CD4-positive, CD25-positive, alpha-beta regulatory T cell (primary cell): ENCODE data around the gene PKDCC. TPM values are rescaled to one million over a fixed set of nuclear protein-coding genes. Genes with fewer than 3 reads are reported as not detected.

ENCODE experiments used
- ATAC-seq, 2 donors: fragments of 150-1000 bp; cut with Tn5 transposase; one replicate each; pipeline ENCODE4 v1.10.0; 2021; ENCODE audit warnings: low read depth in 2 of 2, moderate number of reproducible peaks in 2 of 2, moderate library complexity in 1 of 2
- DNase-seq, 3 donors: peaks; one replicate each; pipeline versions ENCODE4 v3.0.0 to v3.0.0-alpha.2; 2012 to 2022; ENCODE audit warnings: mixed read lengths in 1 of 3
- H3K27ac ChIP-seq: one replicate; pipeline ENCODE4 v1.7.0; 2013; ENCODE audit warnings: mild to moderate bottlenecking, low read length; ENCODE audit not compliant: insufficient read depth, poor library complexity, severe bottlenecking
- H3K27me3 ChIP-seq: one replicate; pipeline ENCODE4 v1.7.0; 2013; ENCODE audit warnings: low read length; ENCODE audit not compliant: control insufficient read depth, insufficient read depth
- H3K36me3 ChIP-seq: one replicate; pipeline ENCODE4 v1.7.0; 2013; ENCODE audit warnings: mild to moderate bottlenecking, low read length, moderate library complexity; ENCODE audit not compliant: control insufficient read depth, insufficient read depth
- H3K4me1 ChIP-seq: 2 replicates; pipeline ENCODE4 v1.7.0; 2013; ENCODE audit warnings: mild to moderate bottlenecking, low read length; ENCODE audit not compliant: insufficient read depth, control insufficient read depth, poor library complexity, severe bottlenecking
- H3K4me3 ChIP-seq: one replicate; pipeline ENCODE4 v1.7.0; 2013; ENCODE audit warnings: low read depth, mild to moderate bottlenecking, low read length, moderate library complexity
- H3K9me3 ChIP-seq, 2 experiments: 1 replicate in 1 of 2; 2 replicates in 1 of 2; pipeline ENCODE4 v1.7.0; 2013; ENCODE audit warnings: low read length in 2 of 2, mild to moderate bottlenecking in 1 of 2, moderate library complexity in 1 of 2; ENCODE audit not compliant: control insufficient read depth in 2 of 2
- H3K27ac Mint-ChIP-seq, 3 donors: one replicate each; pipeline ENCODE4 v1.8.0; 2020 to 2022; ENCODE audit warnings: mild to moderate bottlenecking in 3 of 3, mixed read lengths in 3 of 3, moderate library complexity in 2 of 3
- H3K27me3 Mint-ChIP-seq: one replicate; pipeline ENCODE4 v1.8.0; 2022; ENCODE audit warnings: mild to moderate bottlenecking, mixed read lengths
- H3K36me3 Mint-ChIP-seq: one replicate; pipeline ENCODE4 v1.8.0; 2020; ENCODE audit warnings: mixed read lengths
- H3K4me1 Mint-ChIP-seq, 4 donors: one replicate each; pipeline ENCODE4 v1.8.0; 2020 to 2022; ENCODE audit warnings: mixed read lengths in 4 of 4, mild to moderate bottlenecking in 1 of 4
- H3K4me3 Mint-ChIP-seq, 4 donors: one replicate each; pipeline ENCODE4 v1.8.0; 2020 to 2022; ENCODE audit warnings: mild to moderate bottlenecking in 4 of 4, mixed read lengths in 4 of 4, moderate library complexity in 3 of 4
- H3K9me3 Mint-ChIP-seq, 7 donors: one replicate each; pipeline ENCODE4 v1.8.0; 2020 to 2022; ENCODE audit warnings: mixed read lengths in 7 of 7, mild to moderate bottlenecking in 3 of 7, moderate library complexity in 2 of 7
- polyA plus RNA-seq, 4 donors: library from polyadenylated mRNA; unstranded; fragments of 300-500 nt; fragmentation: Illumina TruSeq; gene quantifications; one replicate each; pipeline ENCODE4 v1.2.3, GENCODE V29; 2021
- total RNA-seq: library from RNA; stranded (reverse); gene quantifications from one replicate; pipeline ENCODE4 v1.2.3, GENCODE V29; 2022

The PKDCC gene
- total and polyA plus RNA-seq, 5 donors from 2014 or later = not detected

DNA sequence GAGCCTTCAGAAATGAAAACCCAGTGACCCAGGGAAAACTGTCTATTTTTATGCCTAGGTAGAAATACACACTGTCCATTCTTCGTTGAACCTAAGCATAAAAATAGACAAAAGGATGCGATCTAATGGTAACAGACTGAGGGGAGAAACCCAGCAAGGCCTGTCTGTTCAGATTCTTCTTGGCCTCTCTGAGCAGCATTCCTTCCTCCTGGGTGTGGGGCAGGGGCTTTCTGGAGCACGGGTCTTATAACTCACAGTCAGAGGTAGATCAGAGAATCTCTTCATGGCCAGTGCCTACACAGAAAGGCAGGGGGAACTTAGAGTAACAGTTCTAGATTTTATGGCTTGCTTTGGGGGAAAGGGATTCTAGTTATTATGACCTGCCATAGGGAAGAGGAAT, 56.0 kb downstream of the PKDCC start:
- Mint-ChIP-seq H3K27ac (no peak overlapping the region), H3K4me1 (peaks cover 29 to 51% (median 31%) of the 10 kb centered on the region in 4 donors), H3K27me3 (peaks cover 13% of the 10 kb centered on the region), H3K4me3 (peak overlapping the region in 2 of 4 donors; percentile 41 to 94), H3K9me3 (peaks cover 0 to 7% (median 2%) of the 10 kb centered on the region in 7 donors), H3K36me3 (peaks cover 4% of the 10 kb centered on the region)
- H3K27ac ChIP-seq = peak overlapping the region; percentile 99
- peak overlapping the region; percentile 62 for H3K4me3 ChIP-seq
- peaks cover 98% of the 10 kb centered on the region for H3K4me1 ChIP-seq
- ATAC-seq (no peak), DNase-seq (no peak)
- H3K9me3 ChIP-seq = no peaks in the 10 kb centered on the region
- no peaks in the 10 kb centered on the region for H3K36me3 ChIP-seq
- H3K27me3 ChIP-seq = no peaks in the 10 kb centered on the region

- Mint-ChIP-seq H3K9me3 (peaks cover 0 to 7% (median 2%) of the 10 kb centered on the region in 7 donors), H3K36me3 (peaks cover 4% of the 10 kb centered on the region)
Observed at GRCh38 chr2:42104621-42105020, 56.8 kb downstream of the PKDCC start.

DNA sequence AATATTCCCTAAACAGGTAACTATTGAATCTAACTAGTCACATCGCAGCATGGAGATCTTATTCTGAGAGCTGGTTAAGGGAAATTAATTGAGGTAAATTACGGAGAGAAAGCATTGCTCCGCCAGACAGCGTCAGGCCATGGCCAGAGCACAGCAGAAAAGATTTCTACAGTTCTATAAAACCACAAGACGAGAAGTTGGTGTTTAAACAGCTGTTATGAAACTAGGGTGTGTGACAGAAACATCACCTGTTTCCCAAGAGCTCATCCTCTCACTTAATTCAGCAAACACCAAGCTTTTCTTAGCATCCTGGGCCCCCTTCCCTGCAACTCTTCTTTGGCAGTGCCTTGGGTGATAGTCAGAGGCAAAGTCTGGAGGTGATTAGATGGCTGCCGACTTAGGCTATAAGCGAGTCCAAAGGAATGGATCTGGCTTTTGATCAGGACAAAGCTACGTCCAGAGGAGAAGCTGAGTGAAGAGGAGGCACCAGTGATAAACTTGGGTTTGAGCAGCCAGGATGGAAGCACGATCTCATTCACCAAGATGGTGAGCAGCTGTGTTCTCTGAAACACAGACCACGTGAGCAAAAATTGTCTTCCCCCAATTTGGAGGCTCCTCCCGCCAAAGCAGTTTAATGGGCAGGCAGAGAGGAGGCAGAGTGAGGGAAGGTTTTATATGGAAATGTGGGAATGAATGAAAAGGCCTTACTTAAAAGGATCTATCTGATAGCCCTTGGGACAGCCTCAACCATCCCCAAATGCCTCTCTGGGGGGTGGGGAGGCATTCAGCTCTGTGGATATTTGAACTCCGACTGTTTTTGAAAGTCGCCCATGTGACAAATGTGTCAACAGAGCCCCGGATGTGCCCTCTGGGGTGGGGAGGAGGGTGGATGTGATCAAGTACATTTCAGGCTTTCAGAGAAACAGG, 57.8 kb downstream of the PKDCC start:
- no peak overlapping the region for H3K27ac Mint-ChIP-seq
- peaks cover 13% of the 10 kb centered on the region for H3K27me3 Mint-ChIP-seq
- Histone ChIP-seq H3K9me3 (no peaks in the 10 kb centered on the region), H3K27me3 (no peaks in the 10 kb centered on the region), H3K36me3 (no peaks in the 10 kb centered on the region), H3K27ac (peak overlapping the region; percentile 99), H3K4me3 (peak overlapping the region; percentile 62), H3K4me1 (peaks cover 98% of the 10 kb centered on the region)
- H3K4me1 Mint-ChIP-seq = peaks cover 12 to 35% (median 18%) of the 10 kb centered on the region in 4 donors
- peak; percentile 74 to 95 (median 91) for DNase-seq
- H3K36me3 Mint-ChIP-seq = no peaks in the 10 kb centered on the region
- H3K9me3 Mint-ChIP-seq = peaks cover 0 to 2% (median 0%) of the 10 kb centered on the region in 7 donors
- no peak overlapping the region for H3K4me3 Mint-ChIP-seq
- ATAC-seq = peak; percentile 52 to 67

More at GRCh38 chr2:42104621-42105020, 56.8 kb downstream of the PKDCC start:
- no peaks in the 10 kb centered on the region for H3K9me3 ChIP-seq
- no peak for ATAC-seq
- Mint-ChIP-seq H3K27me3 (peaks cover 13% of the 10 kb centered on the region), H3K4me3 (peak overlapping the region in 1 of 4 donors; percentile 41), H3K4me1 (peaks cover 21 to 45% (median 26%) of the 10 kb centered on the region in 4 donors), H3K27ac (no peak overlapping the region)
- peak overlapping the region; percentile 99 for H3K27ac ChIP-seq
- no peaks in the 10 kb centered on the region for H3K36me3 ChIP-seq
- peaks cover 98% of the 10 kb centered on the region for H3K4me1 ChIP-seq
- H3K4me3 ChIP-seq = peak overlapping the region; percentile 62
- no peaks in the 10 kb centered on the region for H3K27me3 ChIP-seq
- no peak for DNase-seq

- Mint-ChIP-seq H3K4me3 (no peak overlapping the region), H3K27ac (no peak overlapping the region), H3K9me3 (peaks cover 0 to 2% (median 0%) of the 10 kb centered on the region in 7 donors), H3K4me1 (peaks cover 9 to 34% (median 16%) of the 10 kb centered on the region in 4 donors), H3K27me3 (peaks cover 13% of the 10 kb centered on the region), H3K36me3 (no peaks in the 10 kb centered on the region)
- peaks cover 95% of the 10 kb centered on the region for H3K4me1 ChIP-seq
- no peaks in the 10 kb centered on the region for H3K9me3 ChIP-seq
- H3K4me3 ChIP-seq = peak overlapping the region; percentile 62
- DNase-seq (no peak), ATAC-seq (no peak)
- H3K36me3 ChIP-seq = no peaks in the 10 kb centered on the region
- H3K27ac ChIP-seq = peak overlapping the region; percentile 99
- H3K27me3 ChIP-seq = no peaks in the 10 kb centered on the region
Observed at GRCh38 chr2:42106257-42106816, 58.5 kb downstream of the PKDCC start.

DNA sequence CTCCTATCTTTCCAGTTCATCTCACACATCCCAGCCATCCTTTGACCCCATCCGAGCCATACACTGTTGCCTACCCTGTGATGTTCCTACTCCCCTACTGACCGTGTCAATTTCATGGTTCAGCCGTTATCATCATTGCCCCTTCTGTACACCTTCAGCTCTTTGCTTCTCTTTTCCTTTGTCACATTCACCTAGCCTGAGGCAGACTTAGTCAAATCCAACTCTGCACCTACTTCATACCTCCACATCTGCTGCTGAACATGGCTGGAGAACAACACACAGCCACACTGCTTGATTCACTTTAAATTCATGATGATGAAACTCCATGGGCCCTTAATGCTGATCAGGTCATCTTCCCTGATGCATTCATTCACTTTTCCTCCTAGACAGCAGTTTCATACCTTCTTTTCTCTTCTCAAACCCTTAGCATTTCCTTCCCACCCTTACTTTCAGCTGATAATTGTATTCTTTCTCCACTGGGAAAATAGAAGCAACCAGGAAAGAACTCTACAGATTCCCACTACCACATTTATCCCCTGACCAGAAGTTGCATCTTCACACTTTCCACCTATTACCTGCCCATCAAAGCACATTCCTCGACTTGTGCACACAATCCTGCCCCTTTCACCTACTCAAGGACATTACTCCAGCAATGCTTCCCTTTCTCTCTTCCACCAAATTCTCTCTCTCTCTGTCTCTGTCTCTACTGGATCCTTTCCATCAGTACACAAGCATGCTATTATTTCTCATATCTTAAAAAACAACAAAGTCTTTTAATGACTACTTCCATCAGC, 59.6 kb downstream of the PKDCC start:
- H3K9me3 Mint-ChIP-seq = peaks cover 0 to 2% (median 0%) of the 10 kb centered on the region in 7 donors
- peaks cover 3% of the 10 kb centered on the region for H3K36me3 Mint-ChIP-seq
- peaks cover 7% of the 10 kb centered on the region for H3K27me3 Mint-ChIP-seq
- H3K27ac Mint-ChIP-seq = no peak overlapping the region
- DNase-seq (no peak), ATAC-seq (no peak)
- Histone ChIP-seq H3K9me3 (no peaks in the 10 kb centered on the region), H3K4me1 (peaks cover 85% of the 10 kb centered on the region), H3K27ac (peak overlapping the region; percentile 99), H3K27me3 (no peaks in the 10 kb centered on the region), H3K36me3 (no peaks in the 10 kb centered on the region), H3K4me3 (peak overlapping the region; percentile 62)
- H3K4me3 Mint-ChIP-seq = no peak overlapping the region
- H3K4me1 Mint-ChIP-seq = peaks cover 7 to 33% (median 11%) of the 10 kb centered on the region in 4 donors

Other genes starting within 250 kb of the PKDCC start
- gene EML4, start 121.3 kb downstream of the PKDCC start, total RNA-seq = 293 TPM
- 10 to 100 TPM; 83.7 to 92.7 (median 89.7) TPM for gene EML4, start 121.3 kb downstream of the PKDCC start, polyA plus RNA-seq